Measurements from ENCODE around the gene DNMT3B. TPM values are rescaled to one million over a fixed set of nuclear protein-coding genes. Genes with fewer than 3 reads are reported as not detected.

The DNMT3B gene
- total RNA-seq, 1 experiment from 2014 or later: 3.5 TPM

DNA sequence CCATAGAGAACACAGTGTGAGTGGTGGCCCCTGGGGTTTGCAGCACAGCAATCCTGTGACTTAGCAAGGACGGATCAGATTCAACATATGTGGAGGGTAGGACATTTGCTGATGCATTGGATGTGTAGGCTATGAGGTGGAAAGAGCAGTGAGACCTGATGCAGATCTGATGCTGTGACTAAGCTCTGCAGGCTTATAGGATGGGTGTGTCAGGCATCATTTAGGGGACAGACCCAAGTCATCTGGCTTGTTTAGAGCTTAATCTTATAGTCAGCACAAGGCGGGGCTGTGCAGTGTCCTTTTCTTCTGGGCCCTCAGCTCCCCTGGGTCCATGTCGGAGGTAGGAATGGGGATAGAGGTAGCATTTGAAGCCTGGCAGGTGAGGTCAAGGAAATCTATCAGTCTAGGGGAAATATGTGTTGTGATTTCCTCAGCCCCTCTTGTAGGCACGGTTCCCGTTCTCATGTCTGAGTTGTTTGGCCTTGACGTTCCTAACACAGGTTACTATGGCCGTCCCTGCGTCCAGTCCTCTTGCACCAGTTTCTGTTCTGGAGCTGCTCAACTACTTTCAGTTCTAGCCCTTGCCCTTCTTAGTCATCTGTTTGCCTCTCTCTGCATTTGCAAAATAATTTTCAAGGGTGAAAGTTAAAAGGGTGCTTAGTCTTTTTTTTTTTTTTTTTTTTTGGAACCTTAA, 42.0 kb downstream of the DNMT3B start:
- no peak overlapping the region for H3K27ac ChIP-seq (ENCODE audit: low read length)
- no peaks in the 10 kb centered on the region for H3K36me3 ChIP-seq (ENCODE audit: control insufficient read depth, insufficient read depth, low read length)
- no peaks in the 10 kb centered on the region for H3K27me3 ChIP-seq (ENCODE audit: control insufficient read depth, insufficient read depth, low read length)
- ATAC-seq (no peak), DNase-seq (ENCODE audit: low read depth, low spot score) (no peak)
- H3K4me3 ChIP-seq (ENCODE audit: low read depth in 2 of 2, low read length in 2 of 2): no peak overlapping the region
- intact Hi-C loops (cut with micrococcal nuclease; ENCODE audit: unreplicated experiment) (no loop called here), in situ Hi-C loops (cut with HindIII; ENCODE audit: low pct_unique_long_range_greater_than_20kb, low sequenced_read_pairs) (no loop called here)
- CTCF ChIA-PET: no interaction called here
- POLR2A ChIA-PET: no interaction called here
- BruUV-seq (replicated peaks): no TSS peak
- H3K4me1 ChIP-seq (ENCODE audit: control insufficient read depth, insufficient read depth, low read length): no peaks in the 10 kb centered on the region
- H3K9me3 ChIP-seq (ENCODE audit: control insufficient read depth, insufficient read depth, low read depth, low read length): no peaks in the 10 kb centered on the region
- TF ChIP-seq, protein P1, sequence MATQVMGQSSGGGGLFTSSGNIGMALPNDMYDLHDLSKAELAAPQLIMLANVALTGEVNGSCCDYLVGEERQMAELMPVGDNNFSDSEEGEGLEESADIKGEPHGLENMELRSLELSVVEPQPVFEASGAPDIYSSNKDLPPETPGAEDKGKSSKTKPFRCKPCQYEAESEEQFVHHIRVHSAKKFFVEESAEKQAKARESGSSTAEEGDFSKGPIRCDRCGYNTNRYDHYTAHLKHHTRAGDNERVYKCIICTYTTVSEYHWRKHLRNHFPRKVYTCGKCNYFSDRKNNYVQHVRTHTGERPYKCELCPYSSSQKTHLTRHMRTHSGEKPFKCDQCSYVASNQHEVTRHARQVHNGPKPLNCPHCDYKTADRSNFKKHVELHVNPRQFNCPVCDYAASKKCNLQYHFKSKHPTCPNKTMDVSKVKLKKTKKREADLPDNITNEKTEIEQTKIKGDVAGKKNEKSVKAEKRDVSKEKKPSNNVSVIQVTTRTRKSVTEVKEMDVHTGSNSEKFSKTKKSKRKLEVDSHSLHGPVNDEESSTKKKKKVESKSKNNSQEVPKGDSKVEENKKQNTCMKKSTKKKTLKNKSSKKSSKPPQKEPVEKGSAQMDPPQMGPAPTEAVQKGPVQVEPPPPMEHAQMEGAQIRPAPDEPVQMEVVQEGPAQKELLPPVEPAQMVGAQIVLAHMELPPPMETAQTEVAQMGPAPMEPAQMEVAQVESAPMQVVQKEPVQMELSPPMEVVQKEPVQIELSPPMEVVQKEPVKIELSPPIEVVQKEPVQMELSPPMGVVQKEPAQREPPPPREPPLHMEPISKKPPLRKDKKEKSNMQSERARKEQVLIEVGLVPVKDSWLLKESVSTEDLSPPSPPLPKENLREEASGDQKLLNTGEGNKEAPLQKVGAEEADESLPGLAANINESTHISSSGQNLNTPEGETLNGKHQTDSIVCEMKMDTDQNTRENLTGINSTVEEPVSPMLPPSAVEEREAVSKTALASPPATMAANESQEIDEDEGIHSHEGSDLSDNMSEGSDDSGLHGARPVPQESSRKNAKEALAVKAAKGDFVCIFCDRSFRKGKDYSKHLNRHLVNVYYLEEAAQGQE (IDR thresholded peaks at IDR 0.05; ENCODE audit: insufficient read depth in 1 of 2, low read depth in 2 of 2, low read length in 1 of 2): no peak
- TF ChIP-seq POLR2AphosphoS5 (IDR thresholded peaks at IDR 0.05; ENCODE audit: low read depth, low read length) (no peak), TCF7L2 (IDR thresholded peaks at IDR 0.05; ENCODE audit: low read depth, low read length) (no peak), SIN3A (IDR thresholded peaks at IDR 0.05; ENCODE audit: borderline replicate concordance, insufficient read depth, low read depth, low read length) (no peak)
- TF ChIP-seq, protein P2, sequence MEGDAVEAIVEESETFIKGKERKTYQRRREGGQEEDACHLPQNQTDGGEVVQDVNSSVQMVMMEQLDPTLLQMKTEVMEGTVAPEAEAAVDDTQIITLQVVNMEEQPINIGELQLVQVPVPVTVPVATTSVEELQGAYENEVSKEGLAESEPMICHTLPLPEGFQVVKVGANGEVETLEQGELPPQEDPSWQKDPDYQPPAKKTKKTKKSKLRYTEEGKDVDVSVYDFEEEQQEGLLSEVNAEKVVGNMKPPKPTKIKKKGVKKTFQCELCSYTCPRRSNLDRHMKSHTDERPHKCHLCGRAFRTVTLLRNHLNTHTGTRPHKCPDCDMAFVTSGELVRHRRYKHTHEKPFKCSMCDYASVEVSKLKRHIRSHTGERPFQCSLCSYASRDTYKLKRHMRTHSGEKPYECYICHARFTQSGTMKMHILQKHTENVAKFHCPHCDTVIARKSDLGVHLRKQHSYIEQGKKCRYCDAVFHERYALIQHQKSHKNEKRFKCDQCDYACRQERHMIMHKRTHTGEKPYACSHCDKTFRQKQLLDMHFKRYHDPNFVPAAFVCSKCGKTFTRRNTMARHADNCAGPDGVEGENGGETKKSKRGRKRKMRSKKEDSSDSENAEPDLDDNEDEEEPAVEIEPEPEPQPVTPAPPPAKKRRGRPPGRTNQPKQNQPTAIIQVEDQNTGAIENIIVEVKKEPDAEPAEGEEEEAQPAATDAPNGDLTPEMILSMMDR (IDR thresholded peaks at IDR 0.05): no peak

DNA sequence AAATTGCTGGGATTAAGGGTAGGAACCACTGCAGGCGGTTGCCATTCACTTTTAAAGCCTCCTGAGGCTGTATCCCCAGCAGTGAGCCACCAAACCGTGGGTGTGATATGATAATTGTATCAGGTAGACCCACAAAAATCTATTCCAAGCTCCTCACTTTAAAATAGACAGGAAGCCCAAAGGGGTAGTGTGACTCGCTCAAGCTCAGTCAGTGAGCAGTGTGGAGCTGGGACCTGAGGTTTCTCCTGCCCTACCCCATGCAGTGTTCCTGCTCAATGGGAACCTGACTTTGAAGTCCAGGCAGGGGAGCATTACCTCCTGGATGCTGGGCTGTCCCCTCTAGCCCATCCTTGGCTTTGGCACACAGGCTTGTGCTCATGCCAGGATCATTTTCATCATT, 42.6 kb downstream of the DNMT3B start:
- H3K9me3 ChIP-seq (ENCODE audit: control insufficient read depth, insufficient read depth, low read depth, low read length): no peaks in the 10 kb centered on the region
- in situ Hi-C loops (cut with HindIII; ENCODE audit: low pct_unique_long_range_greater_than_20kb, low sequenced_read_pairs): no loop called here
- no TSS peak for BruUV-seq (replicated peaks)

More for the DNA sequence above, 42.6 kb downstream of the DNMT3B start:
- CTCF ChIA-PET: no interaction called here
- intact Hi-C loops (cut with micrococcal nuclease; ENCODE audit: unreplicated experiment): no loop called here
- no peak for DNase-seq (ENCODE audit: low read depth, low spot score)
- H3K27me3 ChIP-seq (ENCODE audit: control insufficient read depth, insufficient read depth, low read length): no peaks in the 10 kb centered on the region
- no peak overlapping the region for H3K27ac ChIP-seq (ENCODE audit: low read length)
- POLR2A ChIA-PET: no interaction called here
- no peaks in the 10 kb centered on the region for H3K4me1 ChIP-seq (ENCODE audit: control insufficient read depth, insufficient read depth, low read length)
- H3K4me3 ChIP-seq (ENCODE audit: low read depth in 2 of 2, low read length in 2 of 2): no peak overlapping the region
- TF ChIP-seq, protein P1 (IDR thresholded peaks at IDR 0.05; ENCODE audit: insufficient read depth in 1 of 2, low read depth in 2 of 2, low read length in 1 of 2): no peak
- TF ChIP-seq TCF7L2 (IDR thresholded peaks at IDR 0.05; ENCODE audit: low read depth, low read length): no peak
- TF ChIP-seq, protein P2 (IDR thresholded peaks at IDR 0.05): no peak
- no peak for TF ChIP-seq POLR2AphosphoS5 (IDR thresholded peaks at IDR 0.05; ENCODE audit: low read depth, low read length)
- no peak for TF ChIP-seq SIN3A (IDR thresholded peaks at IDR 0.05; ENCODE audit: borderline replicate concordance, insufficient read depth, low read depth, low read length)
- H3K36me3 ChIP-seq (ENCODE audit: control insufficient read depth, insufficient read depth, low read length): no peaks in the 10 kb centered on the region
- ATAC-seq: no peak
